Natural killer cell treated with Interleukin-12 subunit alpha and Interleukin-12 subunit beta and Interleukin-15 and Interleukin-18, amount 100 ng/mL, for 72 hours (primary cell): ENCODE results near the gene BMP10. TPM values are rescaled to one million over a fixed set of nuclear protein-coding genes. Genes with fewer than 3 reads are reported as not detected.

Source experiments
- total RNA-seq, 2 donors: library from RNA; stranded (reverse); gene quantifications; one replicate each; pipeline ENCODE4 v1.2.3, GENCODE V29; 2022

Gene BMP10
- total RNA-seq, 2 donors from 2014 or later: not detected

Other genes starting within 250 kb of the BMP10 start
- not detected for gene PROKR1, start 227.8 kb downstream of the BMP10 start, total RNA-seq
- gene ARHGAP25, start 136.6 kb downstream of the BMP10 start, total RNA-seq: 100 to 1,000 TPM; 121 to 170 TPM
- gene GKN2, start 81.5 kb upstream of the BMP10 start, total RNA-seq: not detected
- not detected for gene GKN1, start 103.2 kb upstream of the BMP10 start, total RNA-seq
- gene ANTXR1, start 141.8 kb upstream of the BMP10 start, total RNA-seq: under 1 TPM in 1 of 2 donors, not detected in 1; 0.40 TPM